HL-60/S4 treated with phorbol 12-myristate 13-acetate at 8.2 ng/mL for 4 days and 3 days (cell line): Measurements from ENCODE around the gene PARD3B.

Experiments used
- in situ Hi-C: fragments of 300-500 bp; cut with MboI; formaldehyde crosslinking; loops from 2 replicates; pipeline ENCODE4 v1.15.0; 2022; ENCODE audit warnings: low sequenced_read_pairs

The PARD3B gene

GRCh38 chr2:205570648-205571047, 1025.4 kb downstream of the PARD3B start:
- in situ Hi-C loops, result no loop called here

GRCh38 chr2:205571360-205571959, 1026.2 kb downstream of the PARD3B start:
- in situ Hi-C loops, result no loop called here

GRCh38 chr2:205574001-205574400, 1028.7 kb downstream of the PARD3B start:
- in situ Hi-C loops, result no loop called here

GRCh38 chr2:205579335-205579734, 1034.1 kb downstream of the PARD3B start:
- in situ Hi-C loops, result no loop called here

GRCh38 chr2:205580212-205580987, 1035.1 kb downstream of the PARD3B start:
- in situ Hi-C loops, result no loop called here

GRCh38 chr2:205582366-205582765, 1037.1 kb downstream of the PARD3B start:
- in situ Hi-C loops, result no loop called here

GRCh38 chr2:205585449-205586383, 1040.4 kb downstream of the PARD3B start:
- in situ Hi-C loops, result no loop called here

- in situ Hi-C loops, result no loop called here
Measured at GRCh38 chr2:205586626-205587025, 1041.4 kb downstream of the PARD3B start.

- in situ Hi-C loops, result no loop called here
Measured at GRCh38 chr2:205589479-205589878, 1044.2 kb downstream of the PARD3B start.

- in situ Hi-C loops, result no loop called here
Measured at GRCh38 chr2:205590759-205591158, 1045.5 kb downstream of the PARD3B start.

GRCh38 chr2:205593891-205594290, 1048.6 kb downstream of the PARD3B start:
- in situ Hi-C loops, result no loop called here

GRCh38 chr2:205596581-205596980, 1051.3 kb downstream of the PARD3B start:
- in situ Hi-C loops, result no loop called here

GRCh38 chr2:205605638-205606304, 1060.5 kb downstream of the PARD3B start:
- in situ Hi-C loops, result no loop called here

GRCh38 chr2:205607146-205607545, 1061.9 kb downstream of the PARD3B start:
- in situ Hi-C loops, result no loop called here

- in situ Hi-C loops, result no loop called here
Measured at GRCh38 chr2:205609113-205609512, 1063.8 kb downstream of the PARD3B start.

GRCh38 chr2:205610437-205610836, 1065.2 kb downstream of the PARD3B start:
- in situ Hi-C loops, result no loop called here

GRCh38 chr2:205612636-205613035, 1067.4 kb downstream of the PARD3B start:
- in situ Hi-C loops, result no loop called here

GRCh38 chr2:205613970-205614559, 1068.8 kb downstream of the PARD3B start:
- in situ Hi-C loops, result no loop called here

GRCh38 chr2:205614965-205615364, 1069.7 kb downstream of the PARD3B start:
- in situ Hi-C loops, result no loop called here

- in situ Hi-C loops, result no loop called here
Measured at GRCh38 chr2:205617905-205618304, 1072.6 kb downstream of the PARD3B start.

- in situ Hi-C loops, result no loop called here
Measured at GRCh38 chr2:205619600-205619999, 1074.3 kb downstream of the PARD3B start.
